ENCODE measurements around the gene SLMAP.

DNA sequence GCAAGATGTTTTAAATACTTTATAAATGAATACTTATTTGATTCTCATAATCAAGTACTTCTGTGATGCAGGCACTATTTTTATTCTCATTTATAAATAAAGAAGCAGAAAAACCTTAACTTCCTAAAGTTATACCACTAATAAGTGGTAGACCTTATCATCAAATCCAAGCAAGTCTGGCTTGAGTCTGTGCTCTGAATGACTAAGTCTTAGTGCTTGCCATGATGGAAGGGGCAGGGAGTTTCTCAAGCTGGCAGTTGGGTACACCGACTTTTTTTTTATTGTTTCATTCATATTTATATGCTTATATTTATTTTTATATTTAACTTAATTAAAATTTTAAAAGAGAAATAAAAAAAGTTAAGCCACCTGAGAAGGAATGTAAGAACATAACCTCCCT lies 23.6 kb downstream of the SLMAP start:
- TF ChIP-seq, protein P1, sequence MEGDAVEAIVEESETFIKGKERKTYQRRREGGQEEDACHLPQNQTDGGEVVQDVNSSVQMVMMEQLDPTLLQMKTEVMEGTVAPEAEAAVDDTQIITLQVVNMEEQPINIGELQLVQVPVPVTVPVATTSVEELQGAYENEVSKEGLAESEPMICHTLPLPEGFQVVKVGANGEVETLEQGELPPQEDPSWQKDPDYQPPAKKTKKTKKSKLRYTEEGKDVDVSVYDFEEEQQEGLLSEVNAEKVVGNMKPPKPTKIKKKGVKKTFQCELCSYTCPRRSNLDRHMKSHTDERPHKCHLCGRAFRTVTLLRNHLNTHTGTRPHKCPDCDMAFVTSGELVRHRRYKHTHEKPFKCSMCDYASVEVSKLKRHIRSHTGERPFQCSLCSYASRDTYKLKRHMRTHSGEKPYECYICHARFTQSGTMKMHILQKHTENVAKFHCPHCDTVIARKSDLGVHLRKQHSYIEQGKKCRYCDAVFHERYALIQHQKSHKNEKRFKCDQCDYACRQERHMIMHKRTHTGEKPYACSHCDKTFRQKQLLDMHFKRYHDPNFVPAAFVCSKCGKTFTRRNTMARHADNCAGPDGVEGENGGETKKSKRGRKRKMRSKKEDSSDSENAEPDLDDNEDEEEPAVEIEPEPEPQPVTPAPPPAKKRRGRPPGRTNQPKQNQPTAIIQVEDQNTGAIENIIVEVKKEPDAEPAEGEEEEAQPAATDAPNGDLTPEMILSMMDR (IDR thresholded peaks at IDR 0.05 in 8 of 11, conservative IDR thresholded peaks at IDR 0.05 in 3 of 11): no peak
- TF ChIP-seq POLR2A (IDR thresholded peaks at IDR 0.05) (no peak), POLR2AphosphoS5 (IDR thresholded peaks at IDR 0.05) (no peak)
